Loucy (cell line): Measurements from ENCODE around the gene CDC73.

Experiments
- H2AFZ ChIP-seq: fragments of 200-600 bp; sonication (generic); 2 replicates; pipeline ENCODE4 v1.6.0; 2016; ENCODE audit warnings: antibody characterized with exemption, mild to moderate bottlenecking, low read length, moderate library complexity
- H3F3A ChIP-seq: fragments of 200-600 bp; 2 replicates; pipeline ENCODE4 v1.6.0; 2016; ENCODE audit warnings: antibody characterized with exemption, low read depth, mild to moderate bottlenecking
- H3K27me3 ChIP-seq: fragments of 200-600 bp; sonication (generic); 2 replicates; pipeline ENCODE4 v1.6.1; 2014; ENCODE audit warnings: low read length, mild to moderate bottlenecking; ENCODE audit not compliant: insufficient read depth, poor library complexity, severe bottlenecking
- H3K36me3 ChIP-seq: fragments of 200-600 bp; sonication (generic); 2 replicates; pipeline ENCODE4 v1.6.1; 2016; ENCODE audit warnings: low read length; ENCODE audit not compliant: insufficient read depth
- H3K4me1 ChIP-seq: fragments of 200-600 bp; sonication (generic); 2 replicates; pipeline ENCODE4 v1.5.1; 2014; ENCODE audit warnings: low read length, mild to moderate bottlenecking; ENCODE audit not compliant: insufficient read depth, poor library complexity, severe bottlenecking
- H3K4me2 ChIP-seq: fragments of 200-600 bp; sonication (generic); 2 replicates; pipeline ENCODE4 v1.6.0; 2014; ENCODE audit warnings: antibody characterized with exemption, low read length, low read depth, mild to moderate bottlenecking; ENCODE audit not compliant: poor library complexity, severe bottlenecking
- H3K4me3 ChIP-seq: fragments of 200-600 bp; sonication (generic); 2 replicates; pipeline ENCODE4 v1.5.1; 2014; ENCODE audit warnings: low read length, mild to moderate bottlenecking, mixed read lengths; ENCODE audit not compliant: poor library complexity, severe bottlenecking
- H3K79me2 ChIP-seq: fragments of 200-600 bp; sonication (generic); 2 replicates; pipeline ENCODE4 v1.6.1; 2014; ENCODE audit warnings: low read length; ENCODE audit not compliant: insufficient read depth
- H3K9ac ChIP-seq: fragments of 200-600 bp; sonication (generic); 2 replicates; pipeline ENCODE4 v1.6.0; 2014; ENCODE audit warnings: mild to moderate bottlenecking, low read depth, low read length, moderate library complexity; ENCODE audit not compliant: poor library complexity, severe bottlenecking
- H3K9me2 ChIP-seq: fragments of 200-600 bp; sonication (generic); replicated peaks from 2 replicates; pipeline ENCODE4 v1.6.1; 2016; ENCODE audit warnings: low read depth, low read length, mixed read lengths
- H3K9me3 ChIP-seq: fragments of 200-600 bp; sonication (generic); 2 replicates; pipeline ENCODE4 v1.6.1; 2014; ENCODE audit warnings: mild to moderate bottlenecking, antibody characterized with exemption, low read length, low read depth; ENCODE audit not compliant: insufficient read depth
- H4K20me1 ChIP-seq: fragments of 200-600 bp; sonication (generic); 2 replicates; pipeline ENCODE4 v1.6.0; 2014; ENCODE audit warnings: antibody characterized with exemption, low read length, mild to moderate bottlenecking; ENCODE audit not compliant: insufficient read depth, poor library complexity, severe bottlenecking
- CTCF ChIP-seq: fragments of 200-600 bp; sonication (generic); conservative IDR thresholded peaks from 2 replicates; pipeline ENCODE4 v1.5.1; 2014; ENCODE audit warnings: mild to moderate bottlenecking, antibody characterized with exemption, low read length
- EZH2phosphoT487 ChIP-seq: fragments of 200-600 bp; IDR thresholded peaks from 2 replicates; pipeline ENCODE4 v1.6.1; 2018; ENCODE audit warnings: antibody characterized with exemption, mild to moderate bottlenecking, moderate library complexity, borderline replicate concordance

Gene CDC73

DNA sequence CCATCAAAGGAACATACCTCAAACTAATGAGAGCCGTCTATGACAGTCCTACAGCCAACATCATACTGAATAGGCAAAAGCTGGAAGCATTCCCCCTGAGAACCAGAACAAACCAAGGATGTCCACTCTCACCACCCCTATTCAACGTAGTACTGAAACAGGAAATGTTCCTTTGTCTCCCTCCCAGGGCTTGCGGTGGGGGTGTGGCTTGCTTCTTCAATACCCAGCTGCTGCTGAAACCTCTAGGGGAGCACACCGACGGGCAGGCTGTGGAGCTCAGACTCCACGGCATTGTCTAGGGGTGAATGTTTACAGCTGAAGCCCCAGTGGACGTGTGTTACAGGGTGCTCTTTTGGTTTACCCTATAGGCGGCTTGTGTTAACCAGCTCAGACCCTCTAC lies 95.1 kb downstream of the CDC73 start:
- TF ChIP-seq EZH2phosphoT487 (no peak), CTCF (no peak)
- Histone ChIP-seq H3K4me3 (no peak overlapping the region), H3K4me2 (no peak overlapping the region), H3K9ac (no peak overlapping the region), H2AFZ (no peak overlapping the region), H3K79me2 (peaks cover under 1% of the 10 kb centered on the region; the same call in 1 of the 2 replicates), H3K4me1 (no peaks in the 10 kb centered on the region), H3K9me3 (no peaks in the 10 kb centered on the region), H4K20me1 (no peaks in the 10 kb centered on the region), H3K36me3 (peaks cover 74% of the 10 kb centered on the region), H3K27me3 (no peaks in the 10 kb centered on the region), H3F3A (no peaks in the 10 kb centered on the region), H3K9me2 (no peaks in the 10 kb centered on the region)

GRCh38 chr1:193219391-193219790 lies 97.6 kb downstream of the CDC73 start:
- no peaks in the 10 kb centered on the region for H3K9me3 ChIP-seq
- no peak overlapping the region for H2AFZ ChIP-seq
- H3K9ac ChIP-seq: no peak overlapping the region
- peaks cover 54% of the 10 kb centered on the region; the same call in 1 of the 2 replicates for H3K36me3 ChIP-seq
- no peaks in the 10 kb centered on the region for H3K27me3 ChIP-seq
- H3K79me2 ChIP-seq: peaks cover 5% of the 10 kb centered on the region; the same call in 1 of the 2 replicates
- H3K9me2 ChIP-seq: no peaks in the 10 kb centered on the region
- H4K20me1 ChIP-seq: peaks cover 9% of the 10 kb centered on the region
- no peak overlapping the region for H3K4me3 ChIP-seq
- no peaks in the 10 kb centered on the region for H3K4me1 ChIP-seq
- H3F3A ChIP-seq: no peaks in the 10 kb centered on the region
- no peak overlapping the region for H3K4me2 ChIP-seq
- no peak for TF ChIP-seq CTCF
- TF ChIP-seq EZH2phosphoT487: no peak

GRCh38 chr1:193221651-193222050 lies 99.8 kb downstream of the CDC73 start:
- Histone ChIP-seq H3K4me3 (no peak overlapping the region), H4K20me1 (peaks cover 9% of the 10 kb centered on the region), H3F3A (no peaks in the 10 kb centered on the region), H3K27me3 (no peaks in the 10 kb centered on the region), H3K9ac (no peak overlapping the region), H3K4me1 (no peaks in the 10 kb centered on the region), H3K4me2 (no peak overlapping the region), H3K79me2 (peaks cover 15% of the 10 kb centered on the region; the same call in 1 of the 2 replicates), H3K36me3 (peaks cover 39% of the 10 kb centered on the region; the same call in 1 of the 2 replicates), H3K9me3 (no peaks in the 10 kb centered on the region), H3K9me2 (no peaks in the 10 kb centered on the region), H2AFZ (no peak overlapping the region)
- TF ChIP-seq EZH2phosphoT487: no peak
- no peak for TF ChIP-seq CTCF
